ENCODE data around the gene TMEM91. TPM values are rescaled to one million over a fixed set of nuclear protein-coding genes. Genes with fewer than 3 reads are reported as not detected.

Gene TMEM91
- total and polyA plus RNA-seq, 2 of the 4 experiments (the other 2 are of a cell fraction) = 1.4 to 4.8 TPM

DNA sequence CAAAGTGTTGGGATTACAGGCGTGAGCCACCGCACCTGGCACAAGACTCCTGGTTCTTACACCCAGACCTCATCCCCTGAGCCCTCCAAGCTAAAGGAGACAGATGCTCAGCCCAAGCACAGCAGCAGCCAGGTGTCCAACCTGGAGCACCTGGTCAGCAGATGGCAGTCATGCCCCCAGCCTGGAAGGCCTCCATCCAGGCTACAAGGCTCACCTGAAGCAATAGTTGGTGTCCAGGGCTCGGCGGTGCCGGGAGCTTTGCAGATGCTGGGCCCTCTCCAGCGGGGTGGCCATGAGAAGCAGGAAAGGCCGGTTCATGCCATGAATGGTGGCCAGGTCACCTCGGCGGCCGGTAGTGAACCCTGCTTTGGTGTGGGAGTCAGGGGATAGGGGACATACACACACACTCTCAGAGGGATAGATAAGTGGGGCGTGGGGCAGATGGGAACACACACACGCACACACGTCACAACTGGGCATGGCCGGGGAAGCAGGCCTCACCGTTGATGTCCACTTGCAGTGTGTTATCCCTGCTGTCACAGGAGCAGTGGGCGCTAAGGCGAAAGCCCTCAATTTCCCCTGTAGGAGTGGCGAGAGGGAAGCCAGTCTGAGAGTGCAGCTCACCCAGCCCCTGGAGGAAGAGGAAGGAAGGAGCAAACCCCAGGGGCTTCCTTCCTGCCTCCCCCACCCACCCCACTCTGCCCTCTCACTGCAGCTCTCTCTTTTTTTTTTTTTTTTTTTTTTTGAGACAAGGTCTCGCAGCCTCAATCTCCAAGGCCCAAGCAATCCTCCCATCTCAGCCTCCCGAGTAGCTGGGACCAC is 34.5 kb upstream of the TMEM91 start:
- H2AK9ac ChIP-seq (replicated peaks; ENCODE audit: low read depth, low read length, poor library complexity) = no peak overlapping the region
- H4K5ac ChIP-seq (ENCODE audit: low read depth, low read length) = no peak overlapping the region
- no peak overlapping the region for H3K23ac ChIP-seq (ENCODE audit: low read depth, low read length)
- 91% methylated on average over 4 of the region's 20 CpGs; no CpG with 5 or more reads in 1 of the 2 experiments for WGBS, 2 experiments (ENCODE audit: extremely low coverage in 2 of 2, insufficient read length in 1 of 2)
- intact Hi-C loops (cut with micrococcal nuclease) = no loop called here
- H4K8ac ChIP-seq (ENCODE audit: low read depth in 2 of 2, low read length in 2 of 2) = no peak overlapping the region
- DNase-seq (no peak), ATAC-seq (ENCODE audit: low read depth) (no peak)
- H3K36me3 ChIP-seq (ENCODE audit: control insufficient read depth, insufficient read depth, low read length) = peaks cover 47% of the 10 kb centered on the region
- peaks cover 37% of the 10 kb centered on the region for H4K20me1 ChIP-seq (ENCODE audit: insufficient read depth, low read length)
- dilution Hi-C loops (cut with HindIII; ENCODE audit: low sequenced_read_pairs, unreplicated experiment) = no loop called here
- TF ChIP-seq RFX5 (IDR thresholded peaks at IDR 0.05; ENCODE audit: low read depth, low read length) (no peak), CTCF (conservative IDR thresholded peaks at IDR 0.05; ENCODE audit: low read depth, low read length) (no peak)
- H2BK15ac ChIP-seq (ENCODE audit: low read depth, low read length) = no peak overlapping the region
- H3K14ac ChIP-seq (replicated peaks; ENCODE audit: low read depth, low read length) = no peak overlapping the region
- H4K91ac ChIP-seq (ENCODE audit: insufficient read depth, low read depth, low read length) = no peak overlapping the region
- ChIA-PET POLR2A (ENCODE audit: unreplicated experiment) (no interaction called here), CTCF (no interaction called here)
- H3K4me2 ChIP-seq (ENCODE audit: low read depth, low read length) = no peak overlapping the region
- no peak overlapping the region for H3K4ac ChIP-seq (ENCODE audit: low read depth, low read length)
- no peak overlapping the region for H2BK5ac ChIP-seq (ENCODE audit: low read depth, low read length, poor library complexity, severe bottlenecking)
- no peaks in the 10 kb centered on the region; the same call in 1 of the 2 replicates for H3K9me1 ChIP-seq (ENCODE audit: insufficient read depth, low read length)
- no peak overlapping the region for H3K18ac ChIP-seq (ENCODE audit: low read depth, low read length)
- no peak overlapping the region for H2BK120ac ChIP-seq (ENCODE audit: low read depth, low read length)
- H3K9me3 ChIP-seq (ENCODE audit: control insufficient read depth, insufficient read depth, low read length) = no peaks in the 10 kb centered on the region
- no peak overlapping the region for H3K27ac ChIP-seq (ENCODE audit: insufficient read depth, low read length)
- no peak overlapping the region for H2AFZ ChIP-seq (replicated peaks; ENCODE audit: low read length, poor library complexity)
- no peak overlapping the region for H3K4me3 ChIP-seq (ENCODE audit: insufficient read depth, low read depth, low read length)
- H3K79me1 ChIP-seq (ENCODE audit: low read depth in 1 of 2, low read length in 2 of 2) = peaks cover 17 to 49% of the 10 kb centered on the region in 2 experiments
- no peak overlapping the region for H3K56ac ChIP-seq (ENCODE audit: extremely low read depth, insufficient read depth, low read length)
- no peak overlapping the region for H2AK5ac ChIP-seq (ENCODE audit: low read depth, low read length)
- no peak overlapping the region for H3K9ac ChIP-seq (ENCODE audit: low read depth, low read length)
- no TSS peak for BruUV-seq (replicated peaks)
- no peaks in the 10 kb centered on the region for H3K4me1 ChIP-seq (ENCODE audit: control insufficient read depth, insufficient read depth, low read length)
- H3K27me3 ChIP-seq (ENCODE audit: control insufficient read depth, insufficient read depth, low read length) = no peaks in the 10 kb centered on the region
- in situ Hi-C loops (cut with MboI; ENCODE audit: low sequenced_read_pairs) = no loop called here
- H2BK20ac ChIP-seq (ENCODE audit: low read depth, low read length) = no peak overlapping the region
